K562 (cell line): ENCODE data around the gene C16orf89. TPM values are rescaled to one million over a fixed set of nuclear protein-coding genes. Genes with fewer than 3 reads are reported as not detected.
A peak's percentile ranks its signal among the peaks of the same experiment; 100 is the strongest.
"Not testable (repeated sequence)": the region's sequence is repeated elsewhere in the genome, so short reads cannot be mapped to it uniquely, and the experiment has no call there.

Experiments
- ATAC-seq: fragments of 200-7000 bp; cut with Tn5 transposase; 3 replicates; pipeline ENCODE4 v1.9.1; 2020; ENCODE audit warnings: moderate library complexity
- BruUV-seq: library from RNA; stranded (reverse); fragments of 400-500 nt; replicated peaks from 2 replicates; lab custom pipeline; 2021; lab: Mats Ljungman, UMichigan
- CTCF ChIA-PET: fragments of 300-600 bp; formaldehyde crosslinking; extraction: SDS; loops from one replicate; lab custom pipeline; 2021; ENCODE audit warnings: low intra/inter-chr PET ratio; lab: Yijun Ruan, JAX
- POLR2A ChIA-PET: fragments of 300-600, 350-650 bp; sonication (Branson Sonifier 250); formaldehyde crosslinking; extraction: SDS; loops from one replicate; lab custom pipeline; 2021; ENCODE audit warnings: antibody characterized with exemption, inconsistent platforms; lab: Yijun Ruan, JAX
- DNase-seq, 4 experiments: peaks; one replicate each; pipeline versions ENCODE4 v3.0.0 to v3.0.0-alpha.2; 2011 to 2018; ENCODE audit warnings: low spot score in 3 of 4, mixed read lengths in 3 of 4; ENCODE audit errors: extremely low read depth in 1 of 4
- FAIRE-seq: peaks from 2 replicates; lab custom pipeline; 2011; peaks lifted over from hg19 to GRCh38; lab: Jason Lieb, UNC
- H2AFZ ChIP-seq: 2 replicates; pipeline ENCODE4 v1.6.0; 2011; ENCODE audit warnings: low read depth, low read length, control low read depth, inconsistent platforms
- H3K27ac ChIP-seq: fragments of 200-600 bp; 3 replicates; pipeline ENCODE4 v1.8.0; 2011; ENCODE audit warnings: low read depth, mild to moderate bottlenecking, control low read depth, inconsistent platforms, low read length, moderate library complexity, mixed read lengths; ENCODE audit errors: extremely low read depth
- H3K27me3 ChIP-seq, 2 experiments: fragments of 300-600 bp in 1 of 2; 2 replicates in 1 of 2; 3 replicates in 1 of 2; pipeline versions ENCODE4 v1.6.0 to v1.8.0; 2011; ENCODE audit warnings: inconsistent platforms in 2 of 2, low read length in 2 of 2, mild to moderate bottlenecking in 1 of 2, mixed read lengths in 1 of 2, moderate library complexity in 1 of 2; ENCODE audit not compliant: control insufficient read depth in 2 of 2, insufficient read depth in 2 of 2
- H3K36me3 ChIP-seq: fragments of 300-600 bp; 3 replicates; pipeline ENCODE4 v1.8.0; 2011; ENCODE audit warnings: mild to moderate bottlenecking, low read length, inconsistent platforms; ENCODE audit not compliant: control insufficient read depth, insufficient read depth
- H3K4me1 ChIP-seq, 2 experiments: fragments of 200-600 bp in 1 of 2; replicated peaks in 1 of 2; 2 replicates in 1 of 2; 3 replicates in 1 of 2; pipeline versions ENCODE4 v1.5.1 to v1.8.0; 2011; ENCODE audit warnings: inconsistent platforms in 2 of 2, low read length in 2 of 2, mild to moderate bottlenecking in 1 of 2, mixed read lengths in 1 of 2, moderate library complexity in 1 of 2; ENCODE audit not compliant: control insufficient read depth in 2 of 2, insufficient read depth in 2 of 2
- H3K4me2 ChIP-seq: 2 replicates; pipeline ENCODE4 v1.6.1; 2011; ENCODE audit warnings: low read length, control low read depth, inconsistent platforms, mixed read lengths; ENCODE audit not compliant: insufficient read depth
- H3K4me3 ChIP-seq: fragments of 200-600 bp; sonication (generic), shearing (Covaris generic); 2 replicates; pipeline ENCODE4 v1.5.1; 2016; ENCODE audit warnings: control low read depth, inconsistent platforms
- H3K79me2 ChIP-seq: fragments of 200-600 bp; 3 replicates; pipeline ENCODE4 v1.8.0; 2011; ENCODE audit warnings: low read length, inconsistent platforms; ENCODE audit not compliant: control insufficient read depth, insufficient read depth
- H3K9ac ChIP-seq, 2 experiments: 2 replicates each; pipeline versions ENCODE4 v1.6.0 to v1.6.1; 2011; ENCODE audit warnings: low read depth in 2 of 2, low read length in 2 of 2, control low read depth in 1 of 2, inconsistent platforms in 1 of 2, mild to moderate bottlenecking in 1 of 2, mixed read lengths in 1 of 2; ENCODE audit not compliant: insufficient read depth in 1 of 2
- H3K9me1 ChIP-seq: one replicate; pipeline ENCODE4 v1.6.0; 2011; ENCODE audit warnings: inconsistent platforms, mild to moderate bottlenecking, low read length, moderate library complexity; ENCODE audit not compliant: control insufficient read depth, insufficient read depth
- H3K9me3 ChIP-seq: replicated peaks from 2 replicates; pipeline ENCODE4 v1.5.1; 2011; ENCODE audit warnings: low read depth, low read length, inconsistent platforms; ENCODE audit not compliant: control insufficient read depth, insufficient read depth
- H4K20me1 ChIP-seq: replicated peaks from 2 replicates; pipeline ENCODE4 v1.6.1; 2011; ENCODE audit warnings: low read length, inconsistent platforms, mixed read lengths; ENCODE audit not compliant: control insufficient read depth, insufficient read depth
- BCOR ChIP-seq: fragments of 450-650 bp; IDR thresholded peaks from 2 replicates; pipeline ENCODE4 v1.6.1; 2016
- GATA2 ChIP-seq: sonication (generic); formaldehyde crosslinking; IDR thresholded peaks from 2 replicates; pipeline ENCODE4 v1.4.0; 2020; ENCODE audit warnings: mild to moderate bottlenecking, missing genetic modification reagents
- HNRNPLL ChIP-seq: fragments of 200-400 bp; formaldehyde crosslinking; IDR thresholded peaks from 2 replicates; pipeline ENCODE4 v1.6.1; 2017; ENCODE audit warnings: low read length, low read depth, mild to moderate bottlenecking; ENCODE audit not compliant: poor library complexity, severe bottlenecking
- RBM25 ChIP-seq: fragments of 200-400 bp; formaldehyde crosslinking; IDR thresholded peaks from 2 replicates; pipeline ENCODE4 v1.6.1; 2018; ENCODE audit warnings: low read length, low read depth, moderate library complexity; ENCODE audit not compliant: severe bottlenecking
- WGBS: fragments of 100-300 bp; shearing (Covaris generic); methylation state at CpG from one replicate; pipeline ENCODE4 v1.1.6; 2016; ENCODE audit warnings: low coverage, mixed read lengths; ENCODE audit not compliant: insufficient coverage; ENCODE audit errors: missing lambda C conversion rate; 5-methylcytosine and 5-hydroxymethylcytosine counted together
- in situ Hi-C: fragments of 300-500 bp; cut with MboI; formaldehyde crosslinking; loops from 4 replicates; pipeline ENCODE4 v1.15.0; 2018; ENCODE audit warnings: inconsistent platforms, mixed read lengths
- intact Hi-C: fragments of 100-400 bp; cut with micrococcal nuclease; formaldehyde crosslinking; loops from 2 replicates; pipeline ENCODE4 v1.14.2; 2022
- polyA plus RNA-seq, 8 experiments: library from polyadenylated mRNA; depleted of rRNA in 4 of 8; stranded (reverse) in 5 of 8; unstranded in 3 of 8; fragments of >200 nt; fragmentation: Nextera tagmentation in 2 of 8; fragmentation: Illumina TruSeq in 1 of 8; extraction: Ambion mirVana in 2 of 8; extraction: Trizol in 1 of 8; gene quantifications; 2 replicates each; pipeline versions ENCODE4 v1.2.1 to v1.2.3, GENCODE V29; 2011 to 2014; ENCODE audit warnings: inconsistent platforms in 1 of 8, missing spikeins in 1 of 8
- total RNA-seq, 7 experiments: library from RNA; depleted of rRNA in 6 of 7; stranded (reverse); fragments of >200 nt in 6 of 7; fragmentation: Illumina TruSeq in 2 of 7; extraction: Trizol in 2 of 7; gene quantifications; 2 replicates each; pipeline versions ENCODE4 v1.2.1 to v1.2.3, GENCODE V29; 2011 to 2021; ENCODE audit warnings: low replicate concordance in 1 of 7

The C16orf89 gene
- total and polyA plus RNA-seq, 9 of the 15 experiments (the other 6 are each of a cell fraction or from before 2014, with no cell fraction given): not detected

DNA sequence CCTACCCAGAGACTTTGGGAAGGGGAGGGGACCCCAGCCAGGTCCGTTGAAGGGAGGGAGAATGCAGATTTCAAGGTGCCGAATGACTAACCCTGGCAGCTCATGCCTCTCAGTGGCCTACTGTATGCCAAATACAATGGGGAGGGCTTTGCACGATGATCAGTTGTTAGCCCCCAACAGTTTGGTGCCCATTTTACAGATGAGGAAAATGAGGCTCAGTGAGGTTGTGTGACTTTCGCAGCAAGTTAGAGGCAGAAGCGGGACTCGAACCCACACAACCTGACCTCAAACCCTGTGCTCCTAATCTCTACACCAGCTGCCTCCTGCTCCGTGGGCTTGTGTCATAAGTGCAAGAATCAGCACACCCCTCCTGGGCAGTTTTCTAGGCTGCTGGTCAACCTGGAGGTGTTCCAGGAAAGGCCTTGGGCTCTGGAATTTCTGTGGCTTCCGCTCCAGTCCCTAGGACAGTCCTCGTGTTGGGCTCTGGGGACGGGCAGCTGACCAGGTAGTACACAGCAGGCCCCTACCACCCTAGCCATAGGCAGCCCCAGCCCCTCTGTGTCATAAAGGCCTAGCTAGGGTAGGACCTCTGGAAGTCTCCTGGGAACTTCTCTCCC lies 20.1 kb downstream of the C16orf89 start:
- 7% methylated on average over 10 of the region's 10 CpGs for WGBS
- FAIRE-seq (no peak), ATAC-seq (no peak), DNase-seq (no peak)
- BruUV-seq: no TSS peak
- intact Hi-C loops: no loop called here
- Histone ChIP-seq H3K9me1 (no peaks in the 10 kb centered on the region), H3K79me2 (no peaks in the 10 kb centered on the region), H3K27ac (no peak overlapping the region), H3K9me3 (no peaks in the 10 kb centered on the region), H4K20me1 (peaks cover 18% of the 10 kb centered on the region), H3K9ac (no peak overlapping the region), H3K36me3 (no peaks in the 10 kb centered on the region), H2AFZ (no peak overlapping the region), H3K4me1 (no peaks in the 10 kb centered on the region; a peak in 1 of 5 replicates), H3K4me2 (no peak overlapping the region), H3K27me3 (peaks cover 38 to 48% of the 10 kb centered on the region in 2 experiments), H3K4me3 (no peak overlapping the region)
- in situ Hi-C loops: no loop called here
- TF ChIP-seq HNRNPLL: no peak
- TF ChIP-seq RBM25: peak; percentile 54
- peak; percentile 49; the same call in 1 of the 2 replicates for TF ChIP-seq BCOR
- TF ChIP-seq GATA2: no peak
- ChIA-PET CTCF (interaction anchor here (0.5 kb wide), 1 partner anchor 576 kb away, joined by 3 read pairs; no protein-coding TSS in a partner anchor), POLR2A (interaction anchor here (1.1 to 2.7 kb wide), 2 partner anchors 11 kb away, joined by 4 to 10 read pairs; partner anchors contain the start of gene NAGPA)

DNA sequence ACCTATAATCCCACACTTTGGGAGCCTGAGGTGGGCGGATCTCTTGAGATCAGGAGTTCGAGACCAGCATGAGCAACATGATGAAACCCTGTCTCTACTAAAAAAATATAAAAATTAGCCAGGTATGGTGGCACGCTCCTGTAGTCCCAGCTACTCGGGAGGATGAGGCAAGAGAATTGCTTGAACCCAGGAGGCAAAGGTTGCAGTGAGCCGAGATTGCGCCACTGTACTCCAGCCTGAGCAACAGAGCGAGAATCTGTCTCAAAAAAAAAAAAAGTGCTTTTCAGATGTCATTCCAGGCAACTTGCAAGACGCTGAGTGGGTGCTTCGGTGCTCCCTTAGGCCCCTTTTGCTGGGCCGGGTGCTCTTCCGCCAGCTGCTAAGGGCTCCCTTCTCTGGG lies 21.2 kb downstream of the C16orf89 start:
- POLR2A ChIA-PET: interaction anchor here (0.6 to 2.7 kb wide), 3 partner anchors 10 to 30 kb away, joined by 3 to 10 read pairs (median 4); partner anchors contain the start of gene NAGPA
- intact Hi-C loops, CTCF ChIA-PET: not testable (repeated sequence)

More for the DNA sequence above, 21.2 kb downstream of the C16orf89 start:
- H3K4me1 ChIP-seq, BruUV-seq, H3K9me3 ChIP-seq, in situ Hi-C loops, H3K9ac ChIP-seq, FAIRE-seq, H2AFZ ChIP-seq, H3K79me2 ChIP-seq, DNase-seq, H3K9me1 ChIP-seq, ATAC-seq, H3K4me3 ChIP-seq, H3K36me3 ChIP-seq, H3K4me2 ChIP-seq, H3K27ac ChIP-seq: not testable (repeated sequence)
- Histone ChIP-seq H3K27me3 (peaks cover 44 to 53% of the 10 kb centered on the region in 2 experiments), H4K20me1 (peaks cover 18% of the 10 kb centered on the region)
- 3% methylated on average over 11 of the region's 11 CpGs for WGBS
